ENCODE data around the gene CCL22.
"Not testable (repeated sequence)": the region's sequence is repeated elsewhere in the genome, so short reads cannot be mapped to it uniquely, and the experiment has no call there.

The CCL22 gene

GRCh38 chr16:57358527-57359095 is at the start of gene CCL22:
Gene CCL22, plus strand, starts transcription at chr16:57358783. Its CDS starts 34 bp downstream, at chr16:57358817.
- DNase-seq = no peak

GRCh38 chr16:57310801-57311200 is 47.8 kb upstream of the CCL22 start:
- no peak for DNase-seq

DNA sequence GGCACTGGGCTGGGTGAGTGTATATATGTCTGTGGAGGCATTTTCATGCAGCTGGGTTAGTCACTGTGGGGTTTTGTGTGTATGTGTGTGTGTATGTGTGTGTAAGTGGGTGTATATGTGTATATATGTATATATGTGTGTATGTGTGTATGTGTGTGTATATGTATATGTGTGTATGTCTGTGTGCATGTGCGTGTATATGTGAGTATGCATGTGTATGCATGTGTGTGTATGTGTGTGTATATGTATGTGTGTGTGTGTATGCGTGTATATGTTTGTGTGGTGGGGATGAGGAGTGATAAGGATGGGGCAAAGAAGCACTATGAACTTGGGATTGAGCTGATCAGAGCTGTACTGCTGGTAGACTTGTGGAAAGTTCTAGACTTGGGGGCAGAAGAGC is 45.1 kb upstream of the CCL22 start:
- no peak for DNase-seq

- DNase-seq = peak; percentile 30
Measured at GRCh38 chr16:57314161-57314785, 44.3 kb upstream of the CCL22 start.

DNA sequence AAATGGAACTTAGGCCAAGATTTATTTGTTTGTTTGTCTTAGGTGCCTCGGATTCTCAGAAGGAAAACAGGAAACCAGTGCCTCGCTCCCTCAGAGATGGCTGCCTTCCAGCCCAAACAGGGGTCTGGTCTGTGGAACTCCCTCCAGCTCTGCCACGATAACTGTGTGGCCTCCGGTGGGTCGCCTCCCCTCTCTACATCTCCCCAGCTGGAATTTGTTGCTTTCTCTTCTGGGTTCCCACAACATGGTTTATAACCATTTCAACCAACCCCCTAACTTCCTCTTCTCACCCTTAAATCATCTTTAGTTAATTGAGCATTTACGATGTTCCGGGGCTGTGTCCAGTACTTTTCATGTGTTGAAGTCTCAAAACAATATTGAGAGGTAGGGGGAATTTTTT is 43.2 kb upstream of the CCL22 start:
- DNase-seq = no peak

DNA sequence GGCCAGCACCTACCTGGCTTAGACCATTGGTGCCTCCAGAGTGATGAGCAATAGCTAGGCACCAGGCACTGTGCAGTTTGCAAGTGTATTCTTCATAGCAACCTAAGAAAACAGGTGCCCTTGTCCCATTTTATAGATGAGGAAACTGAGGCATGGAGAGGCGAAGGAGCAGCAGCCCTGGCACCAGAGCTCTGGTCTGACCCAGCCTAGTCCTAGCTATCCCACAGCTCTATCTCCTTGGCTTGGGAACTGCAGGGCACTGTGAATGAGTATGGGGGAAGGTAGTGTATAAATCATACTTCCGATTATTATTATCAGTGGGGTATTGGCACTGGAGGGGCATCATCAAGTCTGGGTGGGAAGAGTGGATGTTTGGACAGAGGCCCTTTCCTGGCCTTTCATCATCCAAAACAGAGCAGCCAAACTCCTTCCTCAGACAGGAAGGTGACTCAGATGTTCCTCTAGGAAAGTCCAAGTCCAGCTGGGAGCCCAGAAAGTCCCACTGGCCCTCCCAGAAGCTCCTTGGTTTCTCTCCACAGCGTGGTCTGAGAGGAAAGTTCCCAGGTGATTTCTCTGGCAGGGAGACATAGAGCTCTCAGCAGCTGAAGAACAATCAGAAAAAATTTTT is 42.1 kb upstream of the CCL22 start:
- DNase-seq = no peak

GRCh38 chr16:57318240-57318970 is 40.2 kb upstream of the CCL22 start:
- no peak for DNase-seq

DNA sequence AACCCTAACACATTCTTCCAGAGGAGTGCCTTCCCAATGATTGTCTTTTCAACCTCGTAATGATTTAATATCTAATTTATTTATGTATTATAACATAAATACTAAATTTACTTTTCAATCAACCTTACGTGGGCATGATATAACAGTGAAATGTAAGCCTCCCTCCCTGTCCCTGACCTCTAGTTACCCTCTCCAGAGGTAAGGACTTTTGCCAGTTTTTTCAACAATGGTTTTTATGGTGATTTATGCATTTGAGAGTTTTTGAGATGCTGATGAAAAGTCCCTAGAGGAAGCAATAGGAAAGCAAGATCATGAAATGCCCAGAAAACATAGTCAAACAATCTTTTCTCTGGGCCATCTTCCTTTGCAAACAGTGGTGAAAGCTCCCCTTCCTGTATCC is 38.9 kb upstream of the CCL22 start:
- DNase-seq = no peak

DNA sequence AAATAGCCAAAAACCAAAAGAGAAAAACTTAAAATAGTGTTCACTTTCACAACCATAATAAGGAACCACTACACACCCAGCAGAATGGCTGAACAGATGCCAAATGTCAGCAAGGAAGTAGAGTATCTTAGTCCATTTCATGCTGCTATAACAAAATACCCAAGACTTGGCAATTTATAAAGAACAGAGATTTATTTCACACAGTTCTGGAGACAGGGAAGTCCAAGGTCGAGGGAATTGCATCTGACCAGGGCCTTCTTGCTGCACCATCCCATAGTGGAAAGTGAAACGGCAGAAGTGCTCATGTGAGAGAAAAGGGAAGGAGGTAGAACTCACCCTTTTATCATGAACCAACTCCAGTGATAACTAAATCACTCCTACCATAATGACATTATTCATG is 33.8 kb upstream of the CCL22 start:
- DNase-seq = no peak

GRCh38 chr16:57325458-57325857 is 33.1 kb upstream of the CCL22 start:
- DNase-seq = no peak

DNA sequence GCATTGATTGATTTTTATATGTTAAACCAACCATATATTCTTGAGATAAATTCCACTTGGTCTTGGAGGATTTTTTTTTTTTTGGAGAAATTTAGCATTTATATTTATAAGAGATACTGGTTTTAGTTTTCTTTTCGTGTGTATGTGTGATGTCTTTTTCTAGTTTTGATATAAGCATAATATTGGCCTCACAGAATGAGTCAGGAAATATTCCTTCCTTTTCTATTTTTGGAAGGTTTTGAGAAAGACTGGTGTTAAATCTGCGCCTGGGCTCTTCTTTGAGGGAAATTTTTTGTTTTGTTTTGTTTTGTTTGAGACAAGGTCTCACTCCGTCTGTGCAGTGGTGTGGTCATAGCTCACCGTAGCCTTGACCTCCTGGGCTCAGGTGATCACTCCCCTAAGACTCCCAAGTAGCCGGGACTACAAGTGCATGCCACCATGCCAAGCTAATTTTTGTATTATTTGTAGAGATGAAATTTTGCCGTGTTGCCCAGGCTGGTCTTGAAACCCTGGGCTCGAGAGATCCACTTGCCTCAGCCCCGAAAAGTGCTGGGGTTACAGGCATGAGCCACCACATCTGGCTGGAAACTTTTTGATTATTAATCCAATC is 28.8 kb upstream of the CCL22 start:
- no peak for DNase-seq

DNA sequence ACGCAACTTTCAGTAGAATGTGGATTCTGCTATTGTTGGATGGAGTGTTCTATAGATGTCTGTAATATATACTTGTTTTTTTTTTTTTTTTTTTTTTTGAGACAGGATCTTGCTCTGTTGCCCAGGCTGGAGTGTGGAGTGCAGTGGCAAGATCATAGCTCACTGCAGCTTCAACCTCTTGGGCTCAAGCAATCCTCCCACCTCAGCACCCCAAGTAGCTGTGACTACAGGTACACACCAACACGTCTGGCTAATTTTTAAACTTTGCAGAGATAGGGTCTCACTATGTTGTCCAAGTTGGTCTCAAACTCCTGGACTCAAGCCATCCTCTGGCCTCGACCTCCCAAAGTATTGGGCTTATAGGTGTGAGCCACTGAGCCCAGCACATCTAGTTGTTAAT is 27.2 kb upstream of the CCL22 start:
- no peak for DNase-seq

DNA sequence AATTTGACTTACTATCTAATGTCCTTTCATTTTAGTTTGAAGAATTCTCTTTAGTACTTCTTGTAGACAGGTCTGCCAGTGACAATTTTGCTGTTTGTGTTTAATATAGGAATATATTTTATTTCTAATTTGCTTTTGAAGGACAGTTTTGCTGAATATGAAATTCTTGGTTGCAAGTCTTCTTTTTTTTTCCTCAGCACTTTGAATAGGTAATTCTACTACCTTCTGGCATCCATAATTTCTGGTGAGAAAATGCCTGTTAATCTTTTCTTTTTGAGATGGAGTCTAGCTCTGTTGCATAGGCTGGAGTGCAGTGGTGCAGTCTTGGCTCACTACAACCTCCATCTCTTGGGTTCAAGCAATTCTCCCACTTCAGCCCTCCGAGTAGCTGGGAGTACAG is 25.2 kb upstream of the CCL22 start:
- no peak for DNase-seq

GRCh38 chr16:57335366-57335765 is 23.2 kb upstream of the CCL22 start:
- no peak for DNase-seq

- no peak for DNase-seq
Measured at GRCh38 chr16:57341062-57341440, 17.5 kb upstream of the CCL22 start.

DNA sequence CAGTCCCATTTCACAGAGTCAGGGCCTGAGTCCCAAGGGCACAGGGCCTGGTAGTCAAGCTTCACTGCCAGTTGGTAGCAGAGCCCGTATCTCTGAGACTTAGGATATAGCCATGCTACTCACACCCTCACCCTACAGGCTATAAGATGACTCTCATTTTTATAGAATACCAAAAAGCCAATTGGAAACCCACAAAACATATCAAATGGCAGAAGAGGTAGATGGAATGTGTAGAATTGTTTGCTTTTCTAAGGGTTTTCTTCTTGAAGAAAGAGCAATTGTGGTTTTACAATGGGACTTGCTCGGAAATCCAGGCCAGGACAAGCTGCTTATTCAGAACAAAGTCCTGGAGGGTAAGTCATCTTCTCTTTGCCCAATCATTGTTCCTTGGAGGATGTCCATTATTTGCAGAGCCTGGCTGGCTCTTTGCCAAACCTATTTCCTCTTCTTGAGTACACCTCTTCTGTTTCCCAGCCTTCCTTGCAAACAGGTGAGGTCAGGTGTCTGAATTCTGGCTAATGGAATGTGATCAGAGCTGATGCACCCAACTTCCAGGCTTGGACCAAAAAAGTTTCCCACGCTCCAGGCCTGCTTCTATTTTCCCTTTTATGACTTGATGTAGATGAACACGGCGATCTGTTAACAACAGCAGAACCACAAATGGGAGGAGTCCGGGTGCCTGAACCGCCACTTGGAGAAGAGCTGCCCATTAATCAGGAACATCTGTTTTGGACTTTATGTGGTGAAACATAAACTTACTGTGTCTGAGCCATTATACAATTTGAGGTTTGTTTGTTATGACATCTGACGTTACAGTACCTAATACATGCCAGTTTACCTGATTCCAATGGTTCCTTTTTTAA is 16.9 kb upstream of the CCL22 start:
- no peak for DNase-seq

GRCh38 chr16:57342606-57343005 is 16.0 kb upstream of the CCL22 start:
- not testable (repeated sequence) for DNase-seq

DNA sequence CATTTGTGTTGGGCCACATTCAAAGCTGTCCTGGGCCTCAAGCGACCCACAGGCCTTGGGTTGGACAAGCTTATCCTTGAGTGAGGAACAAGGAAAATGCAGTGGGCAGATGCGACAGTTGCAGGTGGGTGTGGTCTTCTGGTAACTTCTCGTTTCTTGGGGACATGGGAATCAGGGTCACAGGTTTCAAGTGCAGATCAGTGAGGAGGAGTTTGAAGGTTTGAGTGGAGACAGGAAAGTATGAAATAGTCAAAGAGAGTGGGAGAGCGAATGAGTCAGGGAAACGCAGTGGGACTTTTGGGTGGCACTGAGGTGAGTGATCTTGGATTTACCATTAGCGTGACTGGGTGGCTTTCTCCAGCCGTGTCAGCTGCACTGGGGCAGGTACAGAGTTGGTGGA is 15.4 kb upstream of the CCL22 start:
- DNase-seq = no peak

- not testable (repeated sequence) for DNase-seq
Measured at GRCh38 chr16:57344094-57344493, 14.5 kb upstream of the CCL22 start.

DNA sequence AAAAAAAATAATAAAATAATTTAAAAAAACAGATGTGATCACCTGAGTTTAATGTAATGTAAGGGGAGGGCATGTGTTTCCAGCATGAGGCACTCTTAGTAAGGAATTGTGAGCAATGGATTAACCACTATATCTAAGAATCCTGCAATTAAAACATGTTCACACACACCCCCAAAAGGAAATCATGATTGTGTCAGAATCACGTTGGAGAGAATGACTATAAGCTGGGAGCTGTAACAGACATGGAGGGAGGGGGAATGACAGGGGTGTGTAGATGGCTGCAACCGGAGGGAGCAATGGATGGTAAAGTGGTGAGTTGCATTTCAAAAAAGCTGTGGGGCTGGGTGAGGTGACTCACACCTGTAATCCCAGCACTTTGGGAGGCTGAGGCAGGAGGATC is 13.6 kb upstream of the CCL22 start:
- DNase-seq = no peak

DNA sequence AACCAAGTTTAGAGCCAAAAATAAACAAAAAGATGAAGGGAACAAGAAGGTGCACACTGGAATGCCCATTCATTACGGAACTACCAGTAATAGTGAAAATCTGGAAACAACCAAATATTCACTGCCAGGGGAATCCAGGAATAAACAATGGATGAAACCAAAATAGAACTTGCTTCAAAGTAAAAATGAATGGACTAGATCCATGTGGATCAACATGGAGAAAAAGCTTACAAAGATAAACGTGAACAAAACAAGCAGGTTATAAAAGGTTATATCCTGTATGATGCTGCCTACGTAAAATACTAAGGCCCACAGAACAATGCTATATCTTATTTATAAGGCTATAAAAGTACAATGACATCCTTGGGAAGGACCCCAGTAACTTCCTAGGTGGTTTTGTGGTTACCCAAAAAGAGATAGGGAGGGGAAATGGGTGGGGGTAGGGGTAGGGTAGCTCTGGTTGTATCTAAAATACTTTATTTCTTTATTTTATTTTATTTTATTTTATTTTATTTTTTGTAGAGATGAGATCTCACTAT is 12.8 kb upstream of the CCL22 start:
- DNase-seq = no peak

- no peak for DNase-seq
Measured at GRCh38 chr16:57347858-57348257, 10.7 kb upstream of the CCL22 start.
